Activated T-helper 1 cell treated with anti-CD3 and anti-CD28 coated beads, Interleukin-12 subunit alpha, Interleukin-12 subunit beta, Interleukin-2, Interleukin-4 antibody, amounts not matched to agents 30 ng/mL and 10 ng/mL and 1 ng/mL, durations not matched to agents 14 hours and 24 hours and 36 hours (primary cell): Measurements from ENCODE around the gene CCNL1. TPM values are rescaled to one million over a fixed set of nuclear protein-coding genes. Genes with fewer than 3 reads are reported as not detected.
A peak's percentile ranks its signal among the peaks of the same experiment; 100 is the strongest.

Experiments used
- DNase-seq: peaks from one replicate; pipeline ENCODE4 v3.0.0; 2021; ENCODE audit warnings: low spot score
- H3K27ac Mint-ChIP-seq: one replicate; pipeline ENCODE4 v1.8.0; 2021; ENCODE audit warnings: mild to moderate bottlenecking, mixed read lengths
- H3K27me3 Mint-ChIP-seq: one replicate; pipeline ENCODE4 v1.8.0; 2022; ENCODE audit warnings: mild to moderate bottlenecking, moderate library complexity, mixed read lengths; ENCODE audit not compliant: insufficient read depth
- H3K36me3 Mint-ChIP-seq: one replicate; pipeline ENCODE4 v1.8.0; 2021; ENCODE audit warnings: low read depth, mixed read lengths
- H3K4me1 Mint-ChIP-seq: one replicate; pipeline ENCODE4 v1.8.0; 2021; ENCODE audit warnings: low read depth, mixed read lengths
- H3K4me3 Mint-ChIP-seq: one replicate; pipeline ENCODE4 v1.8.0; 2021; ENCODE audit warnings: mild to moderate bottlenecking, moderate library complexity, mixed read lengths
- H3K9me3 Mint-ChIP-seq: one replicate; pipeline ENCODE4 v1.8.0; 2021; ENCODE audit warnings: mixed read lengths
- intact Hi-C: fragments of 100-400 bp; cut with micrococcal nuclease; formaldehyde crosslinking; loops from one replicate; pipeline ENCODE4 v1.15.1; 2024
- total RNA-seq: library from RNA; stranded (reverse); gene quantifications from 2 replicates; pipeline ENCODE4 v1.2.3, GENCODE V29; 2022

The CCNL1 gene
- total RNA-seq, 1 donor from 2014 or later: 167 TPM

DNA sequence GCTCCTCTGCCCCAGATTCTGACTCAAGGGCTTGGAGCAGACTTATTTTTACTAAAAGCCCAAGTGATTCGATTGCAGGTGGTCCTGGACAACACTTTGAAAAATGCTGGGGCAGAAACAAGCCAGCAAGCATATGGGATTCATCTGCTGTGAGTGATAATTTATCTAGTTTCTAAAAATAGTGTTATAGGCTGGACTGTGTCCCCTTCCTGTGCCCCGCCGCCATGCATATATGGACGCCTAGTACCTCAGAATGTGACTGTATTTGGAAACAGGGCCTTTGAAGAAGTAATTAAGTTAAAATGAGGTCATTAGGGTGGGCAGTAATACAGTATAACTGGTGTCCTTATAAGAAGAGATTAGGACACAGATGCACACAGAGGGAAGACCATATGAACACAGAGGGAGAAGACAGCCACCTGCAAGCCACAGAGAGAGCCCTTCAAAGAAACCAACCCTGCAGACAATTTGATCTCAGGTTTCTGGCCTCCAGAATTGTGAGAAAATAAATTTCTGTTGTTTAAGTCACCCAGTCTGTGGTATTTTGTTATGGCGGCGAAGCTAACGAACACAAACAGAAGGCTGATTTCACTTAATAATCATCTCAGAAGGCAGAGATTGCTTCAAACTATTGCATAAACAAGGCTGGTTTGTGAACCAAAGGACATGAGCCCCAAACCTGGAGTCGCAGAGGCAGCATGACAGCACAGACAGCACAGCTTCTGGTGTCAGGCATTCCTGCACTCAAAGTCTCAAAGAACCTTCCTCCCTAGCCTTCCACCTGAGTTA lies 59.1 kb downstream of the CCNL1 start:
- Mint-ChIP-seq H3K4me1 (peaks cover 74% of the 10 kb centered on the region), H3K27ac (no peak overlapping the region)

GRCh38 chr3:157100096-157100477 lies 59.9 kb downstream of the CCNL1 start:
- no peaks in the 10 kb centered on the region for H3K9me3 Mint-ChIP-seq
- no peak for DNase-seq
- H3K4me1 Mint-ChIP-seq: peaks cover 70% of the 10 kb centered on the region
- H3K27ac Mint-ChIP-seq: no peak overlapping the region
- H3K27me3 Mint-ChIP-seq: no peaks in the 10 kb centered on the region
- peaks cover 1% of the 10 kb centered on the region for H3K36me3 Mint-ChIP-seq
- H3K4me3 Mint-ChIP-seq: no peak overlapping the region
- intact Hi-C loops: no loop called here

More for the DNA sequence above, 59.1 kb downstream of the CCNL1 start:
- intact Hi-C loops: no loop called here
- peaks cover 1% of the 10 kb centered on the region for H3K36me3 Mint-ChIP-seq
- H3K9me3 Mint-ChIP-seq: no peaks in the 10 kb centered on the region
- no peak for DNase-seq
- no peak overlapping the region for H3K4me3 Mint-ChIP-seq
- H3K27me3 Mint-ChIP-seq: no peaks in the 10 kb centered on the region

- peaks cover 70% of the 10 kb centered on the region for H3K4me1 Mint-ChIP-seq
- H3K9me3 Mint-ChIP-seq: no peaks in the 10 kb centered on the region
- H3K27ac Mint-ChIP-seq: peak overlapping the region; percentile 21
- no peak for DNase-seq
- no peaks in the 10 kb centered on the region for H3K27me3 Mint-ChIP-seq
- H3K36me3 Mint-ChIP-seq: peaks cover 1% of the 10 kb centered on the region
- intact Hi-C loops: no loop called here
- no peak overlapping the region for H3K4me3 Mint-ChIP-seq
Observed at GRCh38 chr3:157099326-157100095, 60.4 kb downstream of the CCNL1 start.

DNA sequence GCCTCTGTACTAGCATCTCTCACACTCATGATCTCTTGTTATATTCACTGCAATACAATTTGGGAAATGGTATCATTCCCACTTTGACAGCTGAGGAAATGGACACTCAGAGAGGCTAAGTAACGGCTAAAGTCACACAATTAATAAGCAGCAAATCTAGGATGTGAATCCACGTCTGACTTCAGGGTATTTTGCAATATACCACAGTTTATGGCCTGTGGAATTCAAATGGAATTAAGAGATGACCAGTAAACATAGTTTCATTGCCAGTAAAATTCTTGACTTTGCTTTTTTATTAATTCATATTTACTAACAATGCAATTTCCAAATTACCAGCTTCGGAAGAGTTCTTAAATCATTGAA lies 61.1 kb downstream of the CCNL1 start:
- Mint-ChIP-seq H3K9me3 (no peaks in the 10 kb centered on the region), H3K36me3 (peaks cover 1% of the 10 kb centered on the region), H3K4me3 (no peak overlapping the region), H3K4me1 (peaks cover 66% of the 10 kb centered on the region), H3K27ac (peak overlapping the region; percentile 16), H3K27me3 (no peaks in the 10 kb centered on the region)
- intact Hi-C loops: no loop called here
- DNase-seq: no peak

DNA sequence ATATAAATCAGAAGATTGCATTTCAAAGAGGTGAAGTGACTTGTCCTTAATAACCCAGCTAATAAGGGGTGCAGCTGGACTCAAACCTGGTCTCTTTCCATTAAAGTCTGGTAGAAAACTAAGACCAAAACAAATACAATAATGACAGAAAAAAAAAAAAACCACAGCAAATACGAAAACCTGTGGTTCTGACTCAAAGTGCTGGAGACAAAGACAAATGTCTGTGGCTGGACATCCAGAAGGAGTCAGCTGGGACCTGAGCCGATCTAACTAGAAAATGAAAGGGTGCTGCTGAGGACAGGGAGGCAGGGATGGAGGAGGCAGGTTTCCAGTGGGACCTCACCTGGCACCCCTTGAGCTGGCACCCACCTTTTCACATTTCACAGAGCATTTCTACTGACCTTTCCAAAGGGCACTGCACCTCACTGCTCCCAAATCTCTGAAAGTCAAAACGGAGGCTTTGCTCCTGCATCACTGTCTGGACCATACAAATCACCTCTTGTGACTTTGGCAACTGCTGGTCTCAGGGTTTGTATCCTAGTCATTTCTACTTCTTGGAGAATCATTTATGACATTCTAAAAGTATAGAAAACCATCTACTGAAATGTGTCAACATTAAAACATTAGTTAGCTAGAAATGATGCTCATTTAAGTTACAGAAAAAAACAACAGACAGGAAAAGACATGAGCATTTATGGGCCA lies 61.7 kb downstream of the CCNL1 start:
- H3K36me3 Mint-ChIP-seq: no peaks in the 10 kb centered on the region
- no peak for DNase-seq
- peak overlapping the region; percentile 16 for H3K27ac Mint-ChIP-seq
- no peaks in the 10 kb centered on the region for H3K27me3 Mint-ChIP-seq
- no peak overlapping the region for H3K4me3 Mint-ChIP-seq
- intact Hi-C loops: no loop called here
- no peaks in the 10 kb centered on the region for H3K9me3 Mint-ChIP-seq
- peaks cover 62% of the 10 kb centered on the region for H3K4me1 Mint-ChIP-seq
